ENCODE results near the gene XRCC4. TPM values are rescaled to one million over a fixed set of nuclear protein-coding genes. Genes with fewer than 3 reads are reported as not detected.

XRCC4 gene
- total RNA-seq, 1 experiment from 2014 or later, result 7.1 TPM

DNA sequence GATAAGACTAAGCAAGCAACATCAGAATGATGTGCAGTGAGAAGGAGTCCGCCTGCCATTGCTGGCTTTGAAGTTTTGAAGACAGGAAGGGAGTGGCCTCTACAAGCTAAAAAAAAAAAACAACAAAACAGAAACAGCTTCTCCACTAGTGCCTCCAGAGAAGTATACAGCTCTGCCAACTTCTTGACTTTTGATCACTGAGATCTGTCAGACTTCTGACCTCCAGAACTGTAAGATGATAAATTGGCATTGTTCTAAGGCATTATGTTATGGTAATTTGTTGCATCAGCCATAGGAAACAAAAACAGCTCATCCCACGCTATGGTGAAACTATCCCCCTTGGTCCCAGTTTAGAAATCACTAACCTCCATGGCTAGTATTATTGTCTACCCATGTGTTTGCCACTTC is 263.2 kb downstream of the XRCC4 start:
- DNase-seq (ENCODE audit: unreplicated experiment), result peak; percentile 36
- no peaks in the 10 kb centered on the region for H3K36me3 Mint-ChIP-seq (ENCODE audit: insufficient read depth, unreplicated experiment)
- intact Hi-C loops (cut with micrococcal nuclease), result no loop called here
- H3K4me1 Mint-ChIP-seq (ENCODE audit: insufficient read depth, unreplicated experiment), result peaks cover 6% of the 10 kb centered on the region
- H3K27me3 Mint-ChIP-seq (ENCODE audit: insufficient read depth, unreplicated experiment), result no peaks in the 10 kb centered on the region
- BruUV-seq (replicated peaks), result no TSS peak
- H3K27ac Mint-ChIP-seq (ENCODE audit: low read depth, unreplicated experiment), result no peak overlapping the region
- no peak overlapping the region for H3K4me3 Mint-ChIP-seq (ENCODE audit: unreplicated experiment)
- TF ChIP-seq, protein P1, sequence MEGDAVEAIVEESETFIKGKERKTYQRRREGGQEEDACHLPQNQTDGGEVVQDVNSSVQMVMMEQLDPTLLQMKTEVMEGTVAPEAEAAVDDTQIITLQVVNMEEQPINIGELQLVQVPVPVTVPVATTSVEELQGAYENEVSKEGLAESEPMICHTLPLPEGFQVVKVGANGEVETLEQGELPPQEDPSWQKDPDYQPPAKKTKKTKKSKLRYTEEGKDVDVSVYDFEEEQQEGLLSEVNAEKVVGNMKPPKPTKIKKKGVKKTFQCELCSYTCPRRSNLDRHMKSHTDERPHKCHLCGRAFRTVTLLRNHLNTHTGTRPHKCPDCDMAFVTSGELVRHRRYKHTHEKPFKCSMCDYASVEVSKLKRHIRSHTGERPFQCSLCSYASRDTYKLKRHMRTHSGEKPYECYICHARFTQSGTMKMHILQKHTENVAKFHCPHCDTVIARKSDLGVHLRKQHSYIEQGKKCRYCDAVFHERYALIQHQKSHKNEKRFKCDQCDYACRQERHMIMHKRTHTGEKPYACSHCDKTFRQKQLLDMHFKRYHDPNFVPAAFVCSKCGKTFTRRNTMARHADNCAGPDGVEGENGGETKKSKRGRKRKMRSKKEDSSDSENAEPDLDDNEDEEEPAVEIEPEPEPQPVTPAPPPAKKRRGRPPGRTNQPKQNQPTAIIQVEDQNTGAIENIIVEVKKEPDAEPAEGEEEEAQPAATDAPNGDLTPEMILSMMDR (IDR thresholded peaks at IDR 0.05; ENCODE audit: unreplicated experiment), result no peak
- H3K9me3 Mint-ChIP-seq (ENCODE audit: unreplicated experiment), result no peaks in the 10 kb centered on the region
- CTCF ChIA-PET, result interaction anchor here (0.6 to 0.8 kb wide), 2 partner anchors 416 to 880 kb away, joined by 3 read pairs; no protein-coding TSS in a partner anchor
- POLR2A ChIA-PET, result interaction anchor here (1.2 kb wide), 1 partner anchor 14 kb away, joined by 4 read pairs; no protein-coding TSS in a partner anchor

DNA sequence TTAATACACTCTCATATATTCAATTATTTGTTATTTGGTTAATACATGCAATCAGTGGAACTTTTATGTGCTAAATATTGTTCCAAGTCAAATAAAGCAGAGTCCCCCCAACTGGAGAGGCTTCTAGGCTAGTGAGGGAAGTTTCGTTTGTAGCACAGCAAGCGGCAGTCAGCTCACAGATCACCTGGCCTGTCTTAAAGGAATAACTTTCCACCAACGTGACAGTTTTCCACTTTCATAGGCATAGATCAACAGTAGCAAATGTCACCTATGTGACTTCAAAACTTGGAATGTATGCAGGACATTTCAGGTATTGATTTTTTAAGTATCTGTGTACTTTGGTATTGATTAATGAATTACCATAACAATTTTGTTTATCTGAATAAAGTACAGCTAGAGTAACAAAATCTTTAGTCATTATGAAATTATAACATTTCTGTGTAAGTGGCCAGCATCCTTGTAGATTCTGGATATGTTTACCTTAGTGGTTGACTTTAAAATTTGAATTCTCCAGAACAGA is 264.5 kb downstream of the XRCC4 start:
- H3K4me1 Mint-ChIP-seq (ENCODE audit: insufficient read depth, unreplicated experiment), result peaks cover 6% of the 10 kb centered on the region
- peaks cover under 1% of the 10 kb centered on the region for H3K9me3 Mint-ChIP-seq (ENCODE audit: unreplicated experiment)
- H3K27me3 Mint-ChIP-seq (ENCODE audit: insufficient read depth, unreplicated experiment), result no peaks in the 10 kb centered on the region

DNA sequence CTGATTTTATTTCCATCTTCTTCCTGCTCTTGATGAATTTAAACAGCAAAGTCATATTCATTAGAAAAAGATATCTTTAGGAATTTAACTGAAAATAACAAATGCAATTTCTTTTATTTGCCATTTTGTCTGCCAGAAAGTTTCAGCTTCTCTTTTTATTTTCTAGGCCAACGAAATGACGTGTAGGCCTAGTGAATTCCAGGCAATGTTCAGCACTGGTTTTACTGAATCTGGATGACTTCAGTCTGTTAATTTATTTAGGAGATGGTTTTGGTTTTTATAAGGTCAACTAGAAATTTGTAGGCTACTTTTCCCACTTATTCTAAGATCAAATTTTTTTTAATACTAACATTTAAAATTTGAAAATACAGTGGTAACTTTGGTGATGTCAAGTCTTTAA is 265.1 kb downstream of the XRCC4 start:
- DNase-seq (ENCODE audit: unreplicated experiment), result no peak
- Mint-ChIP-seq H3K27ac (ENCODE audit: low read depth, unreplicated experiment) (no peak overlapping the region), H3K4me1 (ENCODE audit: insufficient read depth, unreplicated experiment) (peaks cover 6% of the 10 kb centered on the region), H3K9me3 (ENCODE audit: unreplicated experiment) (peaks cover 7% of the 10 kb centered on the region), H3K27me3 (ENCODE audit: insufficient read depth, unreplicated experiment) (no peaks in the 10 kb centered on the region), H3K4me3 (ENCODE audit: unreplicated experiment) (no peak overlapping the region), H3K36me3 (ENCODE audit: insufficient read depth, unreplicated experiment) (no peaks in the 10 kb centered on the region)
- BruUV-seq (replicated peaks), result no TSS peak
- CTCF ChIA-PET, result interaction anchor here (0.9 kb wide), 1 partner anchor 15 kb away, joined by 3 read pairs; no protein-coding TSS in a partner anchor
- POLR2A ChIA-PET, result interaction anchor here (0.6 kb wide), 1 partner anchor 72 kb away, joined by 3 read pairs; no protein-coding TSS in a partner anchor
- TF ChIP-seq, protein P1 (IDR thresholded peaks at IDR 0.05; ENCODE audit: unreplicated experiment), result no peak
- intact Hi-C loops (cut with micrococcal nuclease), result no loop called here

More for the DNA sequence above, 264.5 kb downstream of the XRCC4 start:
- DNase-seq (ENCODE audit: unreplicated experiment), result no peak
- BruUV-seq (replicated peaks), result no TSS peak
- Mint-ChIP-seq H3K36me3 (ENCODE audit: insufficient read depth, unreplicated experiment) (no peaks in the 10 kb centered on the region), H3K27ac (ENCODE audit: low read depth, unreplicated experiment) (no peak overlapping the region), H3K4me3 (ENCODE audit: unreplicated experiment) (no peak overlapping the region)
- TF ChIP-seq, protein P1 (IDR thresholded peaks at IDR 0.05; ENCODE audit: unreplicated experiment), result no peak
- intact Hi-C loops (cut with micrococcal nuclease), result no loop called here
- CTCF ChIA-PET, result no interaction called here
- POLR2A ChIA-PET, result interaction anchor here (0.5 kb wide), 1 partner anchor 1063 kb away, joined by 3 read pairs; no protein-coding TSS in a partner anchor

DNA sequence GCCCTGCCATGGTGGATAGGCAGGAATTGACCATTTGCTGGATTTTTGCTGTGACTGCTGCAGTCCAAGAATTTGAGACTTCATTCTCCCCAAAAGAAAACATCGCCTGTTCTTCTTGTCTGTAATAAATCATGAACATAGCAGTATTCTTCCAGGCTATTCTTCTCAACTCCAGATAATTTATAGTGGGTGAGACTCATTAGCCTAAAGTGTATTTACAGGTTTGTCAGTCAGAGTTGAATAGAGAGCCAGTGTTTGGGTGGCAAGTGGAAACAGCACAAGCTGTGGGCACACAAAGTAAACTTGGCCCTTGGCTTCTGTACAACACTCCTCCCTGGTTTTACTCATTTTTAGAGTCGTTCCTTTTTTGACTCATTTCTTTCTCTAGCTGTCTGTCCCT is 266.0 kb downstream of the XRCC4 start:
- peaks cover 6% of the 10 kb centered on the region for H3K4me1 Mint-ChIP-seq (ENCODE audit: insufficient read depth, unreplicated experiment)
- ChIA-PET POLR2A (no interaction called here), CTCF (interaction anchor here (0.9 kb wide), 1 partner anchor 14 kb away, joined by 3 read pairs; no protein-coding TSS in a partner anchor)
- no peaks in the 10 kb centered on the region for H3K36me3 Mint-ChIP-seq (ENCODE audit: insufficient read depth, unreplicated experiment)
- peaks cover 9% of the 10 kb centered on the region for H3K9me3 Mint-ChIP-seq (ENCODE audit: unreplicated experiment)
- no peaks in the 10 kb centered on the region for H3K27me3 Mint-ChIP-seq (ENCODE audit: insufficient read depth, unreplicated experiment)
- no TSS peak for BruUV-seq (replicated peaks)
- H3K4me3 Mint-ChIP-seq (ENCODE audit: unreplicated experiment), result no peak overlapping the region
- DNase-seq (ENCODE audit: unreplicated experiment), result no peak
- no peak overlapping the region for H3K27ac Mint-ChIP-seq (ENCODE audit: low read depth, unreplicated experiment)
- TF ChIP-seq, protein P1 (IDR thresholded peaks at IDR 0.05; ENCODE audit: unreplicated experiment), result no peak
- intact Hi-C loops (cut with micrococcal nuclease), result no loop called here

Measured in MCF 10A (cell line).